Stimulated activated CD8-positive, alpha-beta memory T cell treated with anti-CD3 and anti-CD28 coated beads, Interleukin-4, amount 100 ng/mL, for 24 hours (primary cell): ENCODE data around the gene CHD2.

Experiments
- DNase-seq: peaks from one replicate; pipeline ENCODE4 v3.0.0-alpha.2; 2020; ENCODE audit warnings: low read depth

CHD2 gene

GRCh38 chr15:92885224-92886041 lies 14.7 kb upstream of the CHD2 start:
- no peak for DNase-seq

GRCh38 chr15:92886042-92886537 lies 14.0 kb upstream of the CHD2 start:
- no peak for DNase-seq

DNA sequence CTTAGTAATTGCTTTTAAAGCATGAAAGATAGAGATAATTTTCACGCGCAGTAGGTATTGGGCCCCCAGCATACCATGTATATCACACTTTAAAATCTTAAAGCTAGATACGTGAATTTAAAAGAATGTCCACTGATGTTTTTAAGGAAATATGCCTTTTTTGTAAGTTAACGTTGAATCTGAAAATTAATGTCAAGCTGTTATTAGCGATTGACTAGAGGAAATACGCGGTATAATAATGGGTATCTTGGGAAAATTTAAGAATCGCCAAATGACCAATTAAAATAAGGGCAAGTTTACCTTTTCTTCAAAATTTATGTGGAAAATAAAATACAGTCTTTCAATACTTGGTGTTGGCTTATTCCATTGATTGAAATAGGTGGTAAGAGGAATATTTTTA lies 13.3 kb upstream of the CHD2 start:
- DNase-seq: no peak

GRCh38 chr15:92887869-92888268 lies 12.3 kb upstream of the CHD2 start:
- no peak for DNase-seq

GRCh38 chr15:92889390-92890107 lies 10.6 kb upstream of the CHD2 start:
- DNase-seq: no peak

DNA sequence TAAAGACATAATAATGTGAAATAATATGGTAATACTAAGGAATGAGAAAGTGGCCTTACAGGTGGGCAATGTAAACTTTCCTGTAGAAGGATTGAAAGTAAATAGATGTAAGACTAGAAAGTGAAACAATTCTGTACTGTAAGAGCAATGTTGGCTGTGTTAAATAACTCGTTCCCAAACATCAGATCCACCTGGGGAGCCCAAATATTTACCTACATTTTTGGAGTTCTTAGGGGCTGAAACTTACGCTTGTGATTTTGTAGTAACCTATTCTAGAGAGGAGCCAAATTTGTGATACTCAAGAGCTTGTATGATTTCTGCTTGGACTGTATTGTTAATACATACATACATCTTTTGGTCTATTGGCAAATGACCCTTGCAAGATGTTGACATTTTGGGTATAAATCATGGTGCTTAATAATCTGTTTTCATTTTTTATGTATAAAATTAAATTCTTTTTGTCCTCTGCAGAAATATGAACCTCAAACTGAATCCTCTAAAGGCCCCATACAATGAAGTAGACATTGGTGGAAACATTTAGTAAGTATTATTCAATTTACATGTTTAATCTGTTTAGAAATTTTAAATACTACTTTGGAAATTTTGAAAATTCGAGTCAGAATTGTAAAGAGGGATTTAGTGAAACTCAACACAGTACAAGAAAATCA lies 8.5 kb upstream of the CHD2 start:
- DNase-seq: no peak

DNA sequence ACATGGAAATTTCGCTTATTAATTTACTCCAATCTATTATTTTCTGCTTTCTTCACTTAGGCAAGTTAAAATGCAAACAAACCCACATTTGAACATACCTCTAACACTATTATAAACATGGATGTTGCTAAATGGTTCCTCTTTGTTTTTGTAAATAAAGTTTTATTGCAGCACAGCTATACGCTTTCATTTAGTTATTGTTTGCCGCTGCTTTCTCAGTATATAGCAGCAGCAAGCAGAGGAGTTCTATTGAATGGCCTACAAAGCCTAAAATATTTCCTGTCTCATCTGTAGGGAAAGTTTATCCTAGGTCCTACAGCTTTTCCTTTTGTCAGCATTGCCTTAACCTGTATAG lies 7.9 kb upstream of the CHD2 start:
- no peak for DNase-seq

- no peak for DNase-seq
Measured at GRCh38 chr15:92893200-92893599, 6.9 kb upstream of the CHD2 start.

- DNase-seq: no peak
Measured at GRCh38 chr15:92896561-92896960, 3.6 kb upstream of the CHD2 start.

DNA sequence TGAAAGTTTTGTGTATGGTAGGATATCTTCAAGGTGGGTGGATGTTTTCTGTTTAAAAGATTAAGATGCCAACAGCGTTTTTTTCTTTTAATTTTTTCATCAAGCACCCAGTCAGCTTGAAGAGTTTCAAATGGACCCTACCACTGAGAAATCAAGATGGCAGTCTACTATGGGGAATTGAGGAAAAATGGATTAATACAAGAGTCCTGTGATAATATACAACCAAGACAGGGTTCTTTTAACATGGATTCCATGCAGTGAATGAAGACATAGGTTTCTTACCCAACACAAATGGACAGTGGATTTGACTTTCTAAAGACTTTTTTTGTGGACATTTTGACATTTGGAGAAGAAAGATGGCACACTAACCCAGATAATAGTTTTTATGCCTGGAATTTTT lies 2.5 kb upstream of the CHD2 start:
- DNase-seq: no peak

GRCh38 chr15:92898988-92899582 lies 1.0 kb upstream of the CHD2 start:
- no peak for DNase-seq

DNA sequence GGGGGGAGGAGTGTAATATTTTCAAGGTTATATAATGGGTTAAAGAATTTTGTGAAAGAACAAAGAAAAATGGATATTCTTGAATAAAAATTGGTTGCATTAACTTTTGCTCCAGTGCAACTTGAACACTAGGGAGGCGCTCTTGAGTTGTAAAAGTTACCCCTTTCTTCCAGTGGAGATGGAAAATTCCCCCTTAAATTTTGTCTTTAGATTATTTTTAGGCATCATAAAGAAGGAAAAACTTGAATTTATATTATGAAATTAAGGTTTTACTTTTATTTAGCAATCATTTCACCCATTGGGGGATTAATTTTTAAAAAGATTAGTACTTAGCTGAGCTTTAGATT lies 550 bp upstream of the CHD2 start:
- DNase-seq: no peak

DNA sequence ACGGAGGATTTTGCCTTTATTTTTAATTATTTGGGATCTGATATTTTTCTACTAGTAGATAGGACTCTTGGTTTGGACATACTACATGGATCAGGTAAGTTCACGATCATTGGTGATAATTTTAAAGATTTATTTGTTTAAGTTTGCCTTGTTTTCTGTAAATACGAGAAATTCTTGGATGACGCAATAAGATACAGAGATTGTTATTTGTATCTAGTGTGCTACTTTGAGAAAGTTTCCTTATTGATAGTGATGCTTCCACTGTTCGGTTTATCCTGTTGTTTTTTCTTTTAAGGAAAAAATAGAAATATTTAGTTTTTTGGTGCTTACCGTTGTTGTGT lies 577 bp downstream of the CHD2 start:
- DNase-seq: no peak

GRCh38 chr15:92901072-92901761 lies 1.1 kb downstream of the CHD2 start:
- DNase-seq: no peak

DNA sequence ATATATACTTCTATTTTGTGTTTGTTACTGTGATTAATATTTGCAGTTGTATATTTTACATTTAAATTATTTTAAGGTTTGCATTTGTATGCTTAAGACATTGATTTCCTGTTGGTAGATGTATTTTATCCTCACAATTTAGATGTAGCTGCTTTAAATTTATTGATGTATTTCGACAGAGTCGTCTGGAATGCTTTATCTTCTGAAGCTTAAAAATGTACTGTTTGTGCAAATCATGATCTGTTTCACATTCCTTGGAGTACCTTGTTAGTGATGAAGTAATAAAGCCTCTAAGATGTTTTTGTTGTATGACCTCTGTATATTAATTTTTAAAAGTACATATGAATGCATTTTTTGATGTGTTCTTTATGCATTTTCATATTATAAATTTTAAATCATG lies 1.9 kb downstream of the CHD2 start:
- no peak for DNase-seq

DNA sequence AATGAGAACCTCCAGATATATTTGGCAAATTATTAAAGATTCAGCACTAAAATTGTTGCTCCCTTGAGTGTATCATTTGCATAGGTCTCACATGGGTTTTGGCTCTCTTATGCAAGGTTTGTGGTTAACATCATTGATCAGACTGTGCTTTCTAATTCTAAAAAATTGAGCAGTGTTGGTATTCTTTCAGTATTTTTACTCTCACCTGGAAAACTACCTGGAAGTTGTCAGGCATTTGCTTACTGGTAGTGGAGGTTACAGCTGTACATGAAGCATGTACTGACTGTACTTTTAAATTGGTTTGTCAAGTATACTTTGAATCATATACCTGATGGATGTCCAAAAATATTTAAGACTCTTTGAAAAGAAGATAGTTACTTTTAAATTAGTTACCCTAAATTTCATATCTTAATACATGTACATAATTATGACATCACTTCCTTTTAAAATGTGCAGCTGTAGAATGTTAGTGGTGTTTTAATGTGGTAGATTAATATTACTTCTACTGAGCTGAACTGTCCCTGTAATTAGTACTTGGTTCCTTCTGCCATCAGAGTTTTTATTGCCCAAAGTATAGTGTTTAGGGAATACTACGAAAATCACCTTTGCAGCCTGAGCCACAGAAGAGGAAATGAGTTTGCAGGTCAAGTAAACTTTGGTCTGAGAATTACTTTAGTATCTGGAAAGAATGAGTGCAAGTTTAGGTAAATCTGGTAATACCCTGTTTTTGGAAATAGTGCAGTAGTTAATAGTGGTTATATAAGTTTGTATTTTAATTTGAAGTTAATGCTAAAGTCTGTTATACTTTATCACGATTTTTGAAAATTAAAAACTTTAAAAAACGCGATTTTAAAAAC lies 2.8 kb downstream of the CHD2 start:
- no peak for DNase-seq

- DNase-seq: no peak
Measured at GRCh38 chr15:92903631-92903965, 3.5 kb downstream of the CHD2 start.

DNA sequence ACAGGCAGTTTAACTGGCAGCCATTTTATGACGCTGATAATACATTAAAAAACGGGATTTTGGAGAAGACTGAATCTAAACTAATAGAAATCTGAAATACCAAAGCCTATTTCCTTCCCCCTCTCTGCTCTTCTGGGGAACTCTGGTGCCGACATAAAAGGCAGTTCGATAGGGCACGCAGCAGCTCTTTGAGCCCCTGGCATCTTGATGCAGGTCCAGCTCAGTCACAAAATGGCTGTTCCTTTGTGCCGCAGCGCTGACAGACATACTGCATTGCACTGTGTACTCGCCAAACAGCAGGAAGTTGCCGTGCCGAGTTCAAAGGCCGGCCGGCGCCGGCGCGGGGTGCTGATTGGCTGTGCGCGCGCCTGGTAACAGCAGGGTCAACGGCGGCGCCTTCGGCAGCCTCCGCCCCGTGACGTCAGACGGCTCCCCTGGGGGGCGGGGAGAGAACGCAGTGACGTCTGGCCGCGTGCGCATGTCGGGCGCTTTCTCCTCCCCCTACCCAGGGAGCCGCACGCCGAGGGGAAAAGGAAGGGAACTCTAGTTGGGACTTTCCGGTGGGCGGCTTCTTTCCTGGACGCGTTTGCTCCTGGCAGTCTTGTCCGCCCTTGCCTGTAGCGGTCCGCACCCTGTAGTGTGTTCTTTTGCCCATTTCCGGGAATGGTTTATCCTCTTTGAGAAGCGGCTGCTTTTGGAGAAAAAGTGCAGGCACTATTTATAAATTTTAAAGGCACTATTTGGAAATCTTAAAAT lies 4.0 kb downstream of the CHD2 start:
- peak; percentile 97 for DNase-seq

- no peak for DNase-seq
Measured at GRCh38 chr15:92904722-92905571, 4.8 kb downstream of the CHD2 start.

GRCh38 chr15:92906020-92906419 lies 5.9 kb downstream of the CHD2 start:
- no peak for DNase-seq
